GM23338 (cell line): ENCODE measurements around the gene COL4A2.

Source experiments
- CREB1 ChIP-seq: fragments of 250-450 bp; sonication (Bioruptor Pico); IDR thresholded peaks from 2 replicates; pipeline ENCODE4 v1.5.0; 2020; ENCODE audit warnings: low read depth, mild to moderate bottlenecking, moderate library complexity
- CTCF ChIP-seq, 2 experiments: fragments of 200-600 bp in 1 of 2; sonication (generic) in 1 of 2; conservative IDR thresholded peaks; 2 replicates each; pipeline versions ENCODE4 v1.5.1 to v1.6.1; 2016 to 2017; ENCODE audit warnings: antibody characterized with exemption in 2 of 2, low read depth in 2 of 2, mild to moderate bottlenecking in 2 of 2, moderate library complexity in 1 of 2
- ETS1 ChIP-seq: IDR thresholded peaks from 2 replicates; pipeline ENCODE4 v1.6.1; 2016; ENCODE audit warnings: antibody characterized with exemption
- EZH2 ChIP-seq: fragments of 200-600 bp; sonication (generic); IDR thresholded peaks from one replicate; pipeline ENCODE4 v1.8.0; 2017; ENCODE audit warnings: antibody characterized with exemption, mild to moderate bottlenecking, low read depth; ENCODE audit not compliant: unreplicated experiment
- EZH2phosphoT487 ChIP-seq: fragments of 200-600 bp; sonication (generic); IDR thresholded peaks from one replicate; pipeline ENCODE4 v1.8.1; 2018; ENCODE audit warnings: antibody characterized with exemption; ENCODE audit not compliant: unreplicated experiment
- JUNB ChIP-seq: IDR thresholded peaks from one replicate; pipeline ENCODE4 v1.6.1; 2016; ENCODE audit warnings: antibody characterized with exemption; ENCODE audit not compliant: unreplicated experiment
- NANOG ChIP-seq: IDR thresholded peaks from 2 replicates; pipeline ENCODE4 v1.6.1; 2016; ENCODE audit warnings: antibody characterized with exemption, borderline replicate concordance
- POLR2AphosphoS5 ChIP-seq: IDR thresholded peaks from 2 replicates; pipeline ENCODE4 v1.6.1; 2016; ENCODE audit warnings: antibody characterized with exemption, low read depth
- REST ChIP-seq: IDR thresholded peaks from one replicate; pipeline ENCODE4 v1.6.1; 2018; ENCODE audit warnings: antibody characterized with exemption; ENCODE audit not compliant: unreplicated experiment
- STAT1 ChIP-seq: IDR thresholded peaks from one replicate; pipeline ENCODE4 v1.6.1; 2016; ENCODE audit warnings: antibody characterized with exemption; ENCODE audit not compliant: unreplicated experiment
- ZNF114 ChIP-seq: fragments of 250-450 bp; sonication (Bioruptor Pico); IDR thresholded peaks from 2 replicates; pipeline ENCODE4 v1.5.0; 2020; ENCODE audit warnings: mild to moderate bottlenecking, moderate library complexity
- ZNF331 ChIP-seq: fragments of 250-450 bp; sonication (Bioruptor Pico); IDR thresholded peaks from 2 replicates; pipeline ENCODE4 v1.5.0; 2020; ENCODE audit warnings: low read depth, mild to moderate bottlenecking, moderate library complexity

GRCh38 chr13:110479648-110480047, 172.6 kb downstream of the COL4A2 start:
- TF ChIP-seq CTCF (conservative IDR thresholded peaks at IDR 0.05; ENCODE audit: low read depth in 2 of 2): no peak
- no peak for TF ChIP-seq POLR2AphosphoS5
- TF ChIP-seq JUNB: no peak
- no peak for TF ChIP-seq EZH2phosphoT487
- TF ChIP-seq EZH2: no peak
- no peak for TF ChIP-seq ETS1
- TF ChIP-seq REST: no peak
- no peak for TF ChIP-seq CREB1 (CRISPR knock-in tag)
- no peak for TF ChIP-seq NANOG
- no peak for TF ChIP-seq STAT1
- TF ChIP-seq ZNF331: no peak
- no peak for TF ChIP-seq ZNF114
